ENCODE measurements around the gene NTM. TPM values are rescaled to one million over a fixed set of nuclear protein-coding genes. Genes with fewer than 3 reads are reported as not detected.

The NTM gene
- total and polyA plus RNA-seq, 12 donors, result 0.43 to 3.0 (median 1.3) TPM

DNA sequence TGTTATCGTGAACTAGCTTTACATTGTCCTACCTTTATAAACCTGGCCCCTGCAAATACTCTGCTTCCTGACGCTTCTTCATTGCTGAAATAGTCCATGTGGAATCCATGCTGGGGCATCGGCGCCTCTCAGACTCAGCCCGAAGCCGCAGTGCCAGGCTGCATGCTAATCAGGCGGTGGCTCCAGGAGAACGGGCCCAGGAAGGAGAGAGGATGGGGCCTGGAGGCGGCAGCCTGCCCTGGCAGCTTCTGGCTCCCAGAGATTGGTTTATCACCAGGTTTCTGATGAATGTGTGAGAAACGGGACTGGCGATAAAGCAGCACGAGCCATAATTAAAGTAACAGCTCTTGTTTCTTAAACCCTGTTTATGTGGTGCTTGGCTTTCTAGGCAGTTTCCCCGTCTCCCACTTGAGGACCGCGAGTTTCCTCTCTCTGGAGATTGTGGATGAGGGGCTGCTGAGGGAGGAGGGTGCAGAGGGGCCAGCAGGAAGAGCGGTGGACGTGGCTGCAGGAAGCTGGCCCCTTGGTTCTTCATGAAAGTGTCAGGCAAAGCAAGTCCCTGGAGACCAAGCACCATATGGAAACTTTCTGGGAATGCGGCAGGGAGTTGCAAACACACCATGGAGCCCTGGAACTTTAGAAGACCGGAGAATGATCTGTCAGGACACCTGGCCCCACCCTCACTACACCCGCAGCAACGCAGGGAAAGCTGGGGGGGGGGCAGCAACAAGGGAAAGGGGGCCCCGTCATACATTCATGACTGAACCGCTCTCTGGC is 93.4 kb downstream of the NTM start:
- Histone ChIP-seq H3K9me3 (no peaks in the 10 kb centered on the region), H3K27me3 (peaks cover 0 to 54% (median 28%) of the 10 kb centered on the region in 7 donors), H3K4me1 (peaks cover 0 to 7% (median 0%) of the 10 kb centered on the region in 9 donors), H3K27ac (no peak overlapping the region), H3K36me3 (no peaks in the 10 kb centered on the region), H3K4me3 (no peak overlapping the region)
- WGBS, 2 donors, result 34 to 38% methylated on average over 23 of the region's 23 CpGs
- ATAC-seq (no peak), DNase-seq (no peak)
- intact Hi-C loops (cut with DNase I), result no loop called here
- TF ChIP-seq, protein P1, sequence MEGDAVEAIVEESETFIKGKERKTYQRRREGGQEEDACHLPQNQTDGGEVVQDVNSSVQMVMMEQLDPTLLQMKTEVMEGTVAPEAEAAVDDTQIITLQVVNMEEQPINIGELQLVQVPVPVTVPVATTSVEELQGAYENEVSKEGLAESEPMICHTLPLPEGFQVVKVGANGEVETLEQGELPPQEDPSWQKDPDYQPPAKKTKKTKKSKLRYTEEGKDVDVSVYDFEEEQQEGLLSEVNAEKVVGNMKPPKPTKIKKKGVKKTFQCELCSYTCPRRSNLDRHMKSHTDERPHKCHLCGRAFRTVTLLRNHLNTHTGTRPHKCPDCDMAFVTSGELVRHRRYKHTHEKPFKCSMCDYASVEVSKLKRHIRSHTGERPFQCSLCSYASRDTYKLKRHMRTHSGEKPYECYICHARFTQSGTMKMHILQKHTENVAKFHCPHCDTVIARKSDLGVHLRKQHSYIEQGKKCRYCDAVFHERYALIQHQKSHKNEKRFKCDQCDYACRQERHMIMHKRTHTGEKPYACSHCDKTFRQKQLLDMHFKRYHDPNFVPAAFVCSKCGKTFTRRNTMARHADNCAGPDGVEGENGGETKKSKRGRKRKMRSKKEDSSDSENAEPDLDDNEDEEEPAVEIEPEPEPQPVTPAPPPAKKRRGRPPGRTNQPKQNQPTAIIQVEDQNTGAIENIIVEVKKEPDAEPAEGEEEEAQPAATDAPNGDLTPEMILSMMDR (IDR thresholded peaks at IDR 0.05), result no peak

DNA sequence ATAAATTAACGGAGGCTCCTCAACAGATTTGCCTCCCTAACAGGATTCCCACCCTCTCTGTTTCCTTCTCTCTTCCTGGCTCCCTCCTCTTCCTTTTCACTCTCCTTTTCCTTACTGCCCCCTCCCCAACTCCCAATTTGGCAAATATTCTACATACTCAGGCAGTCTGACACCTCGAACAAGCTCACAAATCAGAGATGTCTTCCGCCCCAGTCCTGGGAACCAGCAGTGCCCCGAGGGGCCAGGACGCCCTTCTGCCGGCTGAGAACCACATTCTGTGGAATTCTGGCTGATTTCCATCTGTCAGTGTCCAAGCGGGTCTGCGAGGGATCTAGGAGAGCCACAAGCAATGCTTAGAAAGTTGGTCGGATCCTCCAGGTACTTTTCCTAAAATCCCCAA is 94.0 kb downstream of the NTM start:
- no peak for ATAC-seq

GRCh38 chr11:131465039-131465438 is 94.6 kb downstream of the NTM start:
- DNase-seq, result no peak
- H3K4me1 ChIP-seq, result peaks cover 0 to 7% (median 0%) of the 10 kb centered on the region in 9 donors
- no peaks in the 10 kb centered on the region for H3K36me3 ChIP-seq
- H3K4me3 ChIP-seq, result no peak overlapping the region
- H3K9me3 ChIP-seq, result no peaks in the 10 kb centered on the region
- peaks cover 0 to 66% (median 28%) of the 10 kb centered on the region in 7 donors for H3K27me3 ChIP-seq
- intact Hi-C loops (cut with DNase I), result no loop called here
- 90 to 96% methylated on average over 5 of the region's 5 CpGs for WGBS, 2 donors
- no peak for ATAC-seq
- TF ChIP-seq, protein P1 (IDR thresholded peaks at IDR 0.05), result no peak
- no peak overlapping the region for H3K27ac ChIP-seq

More for the DNA sequence above, 94.0 kb downstream of the NTM start:
- Histone ChIP-seq H3K4me1 (peaks cover 0 to 7% (median 0%) of the 10 kb centered on the region in 9 donors), H3K9me3 (no peaks in the 10 kb centered on the region), H3K4me3 (no peak overlapping the region), H3K36me3 (no peaks in the 10 kb centered on the region), H3K27ac (no peak overlapping the region), H3K27me3 (peaks cover 0 to 60% (median 28%) of the 10 kb centered on the region in 7 donors)
- TF ChIP-seq, protein P1 (IDR thresholded peaks at IDR 0.05), result no peak
- WGBS, 2 donors, result 38% methylated on average over 9 of the region's 9 CpGs
- no peak for DNase-seq
- intact Hi-C loops (cut with DNase I), result no loop called here

DNA sequence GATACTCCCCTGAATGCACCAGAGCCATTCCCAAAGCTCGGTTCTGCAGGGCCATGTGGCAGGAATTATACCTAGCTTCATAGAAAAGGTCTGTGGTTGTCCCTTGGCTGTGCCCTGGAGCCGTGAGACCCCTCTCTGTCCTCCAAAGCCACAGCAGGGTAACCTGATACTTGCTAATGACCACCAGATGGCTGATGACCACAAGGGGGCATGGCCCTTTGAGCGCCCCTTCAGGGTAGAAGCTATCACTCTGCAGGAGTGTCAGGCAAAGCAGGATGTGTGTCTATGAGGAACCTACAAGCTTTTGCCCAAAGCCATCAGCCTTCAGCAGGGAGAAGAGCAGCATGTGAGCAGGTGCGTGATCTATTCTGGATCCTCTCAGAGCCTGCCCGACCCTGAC is 95.3 kb downstream of the NTM start:
- intact Hi-C loops (cut with DNase I), result no loop called here
- Histone ChIP-seq H3K27me3 (peaks cover 0 to 73% (median 28%) of the 10 kb centered on the region in 7 donors), H3K4me1 (peaks cover 0 to 7% (median 0%) of the 10 kb centered on the region in 9 donors), H3K4me3 (no peak overlapping the region), H3K27ac (no peak overlapping the region), H3K9me3 (no peaks in the 10 kb centered on the region), H3K36me3 (no peaks in the 10 kb centered on the region)
- TF ChIP-seq, protein P1 (IDR thresholded peaks at IDR 0.05), result no peak
- ATAC-seq, result no peak
- 62 to 69% methylated on average over 5 of the region's 5 CpGs for WGBS, 2 donors
- no peak for DNase-seq
